Sigmoid colon (tissue), 7 donors: ENCODE measurements around the gene SLC15A5. TPM values are rescaled to one million over a fixed set of nuclear protein-coding genes. Genes with fewer than 3 reads are reported as not detected.

Source experiments
- DNase-seq: peaks from one replicate; pipeline ENCODE4 v3.0.0-alpha.2; 2019
- H3K27ac ChIP-seq, 4 donors: fragments of 200-600 bp; sonication (generic); one replicate each; pipeline ENCODE4 v1.5.1; 2016 to 2019; ENCODE audit warnings: mild to moderate bottlenecking in 1 of 4
- H3K27me3 ChIP-seq, 3 donors: fragments of 200-600 bp; sonication (generic); one replicate each; pipeline ENCODE4 v1.5.1; 2019; ENCODE audit warnings: mild to moderate bottlenecking in 1 of 3
- H3K36me3 ChIP-seq, 4 donors: fragments of 200-600 bp; sonication (generic); one replicate each; pipeline ENCODE4 v1.5.1; 2016 to 2019
- H3K4me1 ChIP-seq, 4 donors: fragments of 200-600 bp; sonication (generic); one replicate each; pipeline ENCODE4 v1.5.1; 2017 to 2019
- H3K4me3 ChIP-seq, 4 donors: fragments of 200-600 bp; sonication (generic); one replicate each; pipeline ENCODE4 v1.5.1; 2017 to 2019; ENCODE audit warnings: mild to moderate bottlenecking in 2 of 4, moderate library complexity in 1 of 4
- H3K9me3 ChIP-seq, 4 donors: fragments of 200-600 bp in 3 of 4; sonication (generic) in 3 of 4; one replicate each; pipeline versions ENCODE4 v1.5.1 to v1.6.1; 2013 to 2019
- EP300 ChIP-seq, 4 donors: sonication (generic); formaldehyde crosslinking; IDR thresholded peaks; one replicate each; pipeline ENCODE4 v1.6.1; 2017; ENCODE audit warnings: antibody characterized with exemption in 4 of 4
- POLR2A ChIP-seq, 2 donors: fragments of 450-650 bp; IDR thresholded peaks; one replicate each; pipeline ENCODE4 v1.6.1; 2016; ENCODE audit warnings: antibody characterized with exemption in 2 of 2, mild to moderate bottlenecking in 2 of 2, moderate library complexity in 2 of 2
- POLR2AphosphoS5 ChIP-seq, 4 donors: sonication (generic); formaldehyde crosslinking; IDR thresholded peaks; one replicate each; pipeline ENCODE4 v1.6.1; 2017; ENCODE audit warnings: antibody characterized with exemption in 4 of 4
- WGBS, 2 donors: extraction: QIAGEN DNeasy Blood & Tissue Kit; methylation state at CpG; one replicate each; pipeline ENCODE4 v1.1.7; 2013; 5-methylcytosine and 5-hydroxymethylcytosine counted together
- intact Hi-C: fragments of 100-400 bp; cut with DNase I; formaldehyde crosslinking; loops from one replicate; pipeline ENCODE4 v1.15.1; 2023
- polyA plus RNA-seq, 3 donors: library from polyadenylated mRNA; stranded (reverse); fragments of 200-250 nt; gene quantifications; one replicate each; pipeline ENCODE4 v1.2.3, GENCODE V29; 2013
- total RNA-seq, 4 donors: library from RNA; depleted of rRNA; stranded (reverse); fragments of >200 nt; gene quantifications; one replicate each; pipeline ENCODE4 v1.1.0, GENCODE V29; 2016
- TF ChIP-seq, protein P1 (sequence below), 4 experiments: fragments of 450-650 bp in 3 of 4; fragments of 200-600 bp in 1 of 4; IDR thresholded peaks; one replicate each; pipeline ENCODE4 v1.5.1; 2016 to 2019; ENCODE audit warnings: antibody characterized with exemption in 4 of 4, mild to moderate bottlenecking in 3 of 4, moderate library complexity in 2 of 4
- donor health status: healthy with polysubstance abuse.
- donor health status: Bipolar disorder and iron deficiency.
- donor health status: healthy.

SLC15A5 gene
- total and polyA plus RNA-seq, 7 donors, result not detected

DNA sequence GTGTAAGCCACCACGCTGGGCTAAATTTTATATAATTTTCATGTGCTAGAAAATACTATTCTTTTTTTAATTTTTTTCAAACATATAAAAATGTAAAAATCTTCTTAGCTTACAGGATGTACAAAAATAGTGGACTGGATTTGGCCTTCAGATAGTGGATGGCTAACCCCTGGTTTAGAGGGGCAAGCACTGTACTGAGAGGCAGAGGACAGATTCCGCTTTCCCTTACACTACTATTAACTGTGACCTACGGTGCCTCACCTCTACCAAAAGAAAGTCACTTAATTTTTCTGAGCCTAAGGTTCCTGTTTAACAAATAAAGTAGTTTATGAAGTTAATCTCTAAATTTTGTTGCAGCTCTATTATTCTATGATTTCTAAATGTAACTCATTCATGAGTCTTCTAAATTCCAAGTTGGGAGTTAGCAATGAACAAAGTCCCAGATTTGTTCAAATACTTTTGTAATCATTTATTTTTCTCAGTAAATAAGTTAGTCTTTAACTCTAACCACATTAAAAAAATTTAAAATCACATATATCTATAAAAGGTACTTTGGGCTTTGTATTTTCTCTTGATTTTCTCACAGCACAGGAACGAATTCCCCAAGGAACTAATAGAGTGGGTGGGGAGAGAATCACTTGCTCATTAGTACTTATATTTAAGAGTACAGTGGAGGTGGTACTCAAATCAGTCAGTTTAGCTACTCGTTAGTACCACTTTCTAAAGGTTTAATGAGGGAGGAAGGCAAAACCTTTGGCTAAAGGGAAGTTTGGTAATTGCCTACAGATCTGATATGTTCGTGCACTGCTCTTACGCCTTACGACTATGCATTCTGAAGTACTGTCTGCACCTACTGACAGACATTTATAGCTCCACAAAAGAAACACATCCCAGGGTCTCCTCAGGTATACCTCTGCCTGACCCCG lies 33.7 kb downstream of the SLC15A5 start:
- no peak for DNase-seq
- Histone ChIP-seq H3K4me3 (no peak overlapping the region), H3K4me1 (peaks cover 0 to 5% (median 1%) of the 10 kb centered on the region in 4 donors), H3K27ac (no peak overlapping the region), H3K36me3 (no peaks in the 10 kb centered on the region), H3K9me3 (no peaks in the 10 kb centered on the region), H3K27me3 (no peaks in the 10 kb centered on the region)
- TF ChIP-seq, protein P1, sequence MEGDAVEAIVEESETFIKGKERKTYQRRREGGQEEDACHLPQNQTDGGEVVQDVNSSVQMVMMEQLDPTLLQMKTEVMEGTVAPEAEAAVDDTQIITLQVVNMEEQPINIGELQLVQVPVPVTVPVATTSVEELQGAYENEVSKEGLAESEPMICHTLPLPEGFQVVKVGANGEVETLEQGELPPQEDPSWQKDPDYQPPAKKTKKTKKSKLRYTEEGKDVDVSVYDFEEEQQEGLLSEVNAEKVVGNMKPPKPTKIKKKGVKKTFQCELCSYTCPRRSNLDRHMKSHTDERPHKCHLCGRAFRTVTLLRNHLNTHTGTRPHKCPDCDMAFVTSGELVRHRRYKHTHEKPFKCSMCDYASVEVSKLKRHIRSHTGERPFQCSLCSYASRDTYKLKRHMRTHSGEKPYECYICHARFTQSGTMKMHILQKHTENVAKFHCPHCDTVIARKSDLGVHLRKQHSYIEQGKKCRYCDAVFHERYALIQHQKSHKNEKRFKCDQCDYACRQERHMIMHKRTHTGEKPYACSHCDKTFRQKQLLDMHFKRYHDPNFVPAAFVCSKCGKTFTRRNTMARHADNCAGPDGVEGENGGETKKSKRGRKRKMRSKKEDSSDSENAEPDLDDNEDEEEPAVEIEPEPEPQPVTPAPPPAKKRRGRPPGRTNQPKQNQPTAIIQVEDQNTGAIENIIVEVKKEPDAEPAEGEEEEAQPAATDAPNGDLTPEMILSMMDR (IDR thresholded peaks at IDR 0.05), result no peak
- TF ChIP-seq POLR2A (IDR thresholded peaks at IDR 0.05) (no peak), POLR2AphosphoS5 (IDR thresholded peaks at IDR 0.05) (no peak), EP300 (IDR thresholded peaks at IDR 0.05) (no peak)
- intact Hi-C loops, result no loop called here
- WGBS, 2 donors, result 91% methylated on average over 9 of the region's 9 CpGs

DNA sequence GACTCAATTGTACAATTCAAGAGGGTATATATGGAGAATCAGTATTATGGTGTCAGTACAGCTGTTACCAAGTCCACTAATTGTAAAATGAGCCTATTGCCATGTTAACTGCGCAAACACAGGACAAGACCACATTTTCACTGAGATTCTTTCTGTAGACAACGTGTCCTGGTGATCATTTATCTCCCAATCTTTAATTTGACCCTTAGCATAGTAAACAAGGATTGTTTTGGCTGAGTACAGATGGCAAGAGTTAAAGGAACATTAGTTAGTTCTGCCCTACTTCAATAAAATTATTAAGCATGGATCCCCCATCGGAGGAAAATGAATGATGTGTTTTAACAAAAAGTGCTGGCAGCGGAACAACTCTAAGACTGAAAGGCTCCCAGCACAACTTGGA lies 36.1 kb downstream of the SLC15A5 start:
- no peak overlapping the region for H3K27ac ChIP-seq
- H3K36me3 ChIP-seq, result no peaks in the 10 kb centered on the region
- H3K4me1 ChIP-seq, result peaks cover 0 to 7% (median 6%) of the 10 kb centered on the region in 4 donors
- no peaks in the 10 kb centered on the region for H3K27me3 ChIP-seq
- no peak overlapping the region for H3K4me3 ChIP-seq
- no peak for DNase-seq
- H3K9me3 ChIP-seq, result no peaks in the 10 kb centered on the region
- WGBS, 2 donors, result 85 to 87% methylated on average over 4 of the region's 4 CpGs
- intact Hi-C loops, result no loop called here
- TF ChIP-seq, protein P1 (IDR thresholded peaks at IDR 0.05), result no peak
- TF ChIP-seq EP300 (IDR thresholded peaks at IDR 0.05) (no peak), POLR2AphosphoS5 (IDR thresholded peaks at IDR 0.05) (no peak), POLR2A (IDR thresholded peaks at IDR 0.05) (no peak)

DNA sequence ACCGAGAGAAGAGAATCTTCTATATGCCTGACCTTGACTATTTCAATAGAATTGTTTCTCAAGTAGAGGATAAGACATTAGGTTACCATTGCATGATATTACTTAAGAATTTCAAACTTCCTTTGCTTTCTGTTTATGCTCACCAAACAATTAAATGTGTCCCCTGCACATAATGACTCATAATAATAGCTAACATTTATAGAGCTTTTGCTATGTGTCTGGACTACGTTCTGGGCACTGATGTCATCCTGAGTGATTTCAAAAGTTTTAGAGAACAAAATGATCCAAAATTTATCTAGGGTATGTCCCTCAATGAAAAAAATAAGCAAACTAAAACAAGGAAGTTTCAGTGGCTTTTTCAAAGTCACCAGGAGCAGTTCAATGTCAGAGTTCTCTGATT lies 38.8 kb downstream of the SLC15A5 start:
- peak in 2 of 4 donors; percentile 9 to 69 for TF ChIP-seq EP300 (IDR thresholded peaks at IDR 0.05)
- TF ChIP-seq, protein P1 (IDR thresholded peaks at IDR 0.05), result no peak
- TF ChIP-seq POLR2AphosphoS5 (IDR thresholded peaks at IDR 0.05), result peak; percentile 28 to 72 (median 63)
- TF ChIP-seq POLR2A (IDR thresholded peaks at IDR 0.05), result no peak
- no peak for DNase-seq
- no peaks in the 10 kb centered on the region for H3K36me3 ChIP-seq
- no peaks in the 10 kb centered on the region for H3K9me3 ChIP-seq
- H3K27me3 ChIP-seq, result no peaks in the 10 kb centered on the region
- peaks cover 0 to 7% (median 6%) of the 10 kb centered on the region in 4 donors for H3K4me1 ChIP-seq
- H3K4me3 ChIP-seq, result no peak overlapping the region
- WGBS, 2 donors, result 52% methylated on average over 2 of the region's 2 CpGs
- H3K27ac ChIP-seq, result no peak overlapping the region
- intact Hi-C loops, result no loop called here

DNA sequence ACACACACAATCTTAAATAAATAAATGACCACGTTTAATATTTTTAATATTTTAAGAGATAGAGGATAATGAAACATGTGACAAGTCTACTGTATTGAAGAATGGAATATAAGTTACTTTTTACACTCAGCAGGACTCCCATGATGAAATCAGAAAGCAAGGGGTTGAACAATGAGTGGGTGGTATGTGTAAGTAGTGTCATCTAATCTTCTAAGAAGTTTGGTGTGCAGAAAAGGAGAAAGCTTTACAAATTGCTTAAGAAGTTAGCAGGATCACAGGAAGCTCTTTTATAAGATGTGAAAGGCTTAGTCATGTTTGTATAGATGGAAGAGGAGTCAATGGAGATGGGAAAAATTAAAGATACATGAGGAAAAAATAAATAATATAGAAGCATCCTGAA lies 47.8 kb downstream of the SLC15A5 start:
- intact Hi-C loops, result no loop called here
- 58 to 62% methylated on average over 1 of the region's 1 CpG for WGBS, 2 donors
- no peaks in the 10 kb centered on the region for H3K36me3 ChIP-seq
- H3K27me3 ChIP-seq, result no peaks in the 10 kb centered on the region
- no peak for DNase-seq
- TF ChIP-seq EP300 (IDR thresholded peaks at IDR 0.05) (no peak), POLR2AphosphoS5 (IDR thresholded peaks at IDR 0.05) (no peak), POLR2A (IDR thresholded peaks at IDR 0.05) (no peak)
- TF ChIP-seq, protein P1 (IDR thresholded peaks at IDR 0.05), result no peak
- no peaks in the 10 kb centered on the region for H3K4me1 ChIP-seq
- H3K9me3 ChIP-seq, result peaks cover 0 to 6% (median 2%) of the 10 kb centered on the region in 4 donors
- H3K27ac ChIP-seq, result no peak overlapping the region
- H3K4me3 ChIP-seq, result no peak overlapping the region
